Mononuclear cell (primary cell): Measurements from ENCODE around the gene CLDN9. TPM values are rescaled to one million over a fixed set of nuclear protein-coding genes. Genes with fewer than 3 reads are reported as not detected.
A peak's percentile ranks its signal among the peaks of the same experiment; 100 is the strongest.

Experiments
- H3K27me3 ChIP-seq: 2 replicates; pipeline ENCODE4 v1.6.0; 2011; ENCODE audit warnings: low read length, control low read depth; ENCODE audit not compliant: insufficient read depth
- H3K4me1 ChIP-seq: 2 replicates; pipeline ENCODE4 v1.5.1; 2011; ENCODE audit warnings: mild to moderate bottlenecking, low read length, control low read depth; ENCODE audit not compliant: insufficient read depth
- H3K4me3 ChIP-seq: 2 replicates; pipeline ENCODE4 v1.5.1; 2011; ENCODE audit warnings: mild to moderate bottlenecking, low read length, moderate library complexity
- H3K9me3 ChIP-seq: 2 replicates; pipeline ENCODE4 v1.5.1; 2011; ENCODE audit warnings: low read depth, mild to moderate bottlenecking, control low read depth, low read length
- total RNA-seq: library from RNA; depleted of rRNA; stranded (reverse); fragments of >200 nt; gene quantifications from one replicate; pipeline ENCODE4 v1.2.3, GENCODE V29; 2012

CLDN9 gene
- total RNA-seq, 1 donor, result not detected

- Histone ChIP-seq H3K4me3 (no peak overlapping the region), H3K27me3 (peaks cover 16% of the 10 kb centered on the region), H3K4me1 (peaks cover 38% of the 10 kb centered on the region), H3K9me3 (no peaks in the 10 kb centered on the region)
These were observed 41.4 kb upstream of the CLDN9 start for GRCh38 chr16:2971134-2971984.

- Histone ChIP-seq H3K9me3 (no peaks in the 10 kb centered on the region), H3K27me3 (peaks cover 13% of the 10 kb centered on the region), H3K4me1 (peaks cover 31% of the 10 kb centered on the region), H3K4me3 (no peak overlapping the region)
These were observed 40.5 kb upstream of the CLDN9 start for GRCh38 chr16:2971985-2972784.

DNA sequence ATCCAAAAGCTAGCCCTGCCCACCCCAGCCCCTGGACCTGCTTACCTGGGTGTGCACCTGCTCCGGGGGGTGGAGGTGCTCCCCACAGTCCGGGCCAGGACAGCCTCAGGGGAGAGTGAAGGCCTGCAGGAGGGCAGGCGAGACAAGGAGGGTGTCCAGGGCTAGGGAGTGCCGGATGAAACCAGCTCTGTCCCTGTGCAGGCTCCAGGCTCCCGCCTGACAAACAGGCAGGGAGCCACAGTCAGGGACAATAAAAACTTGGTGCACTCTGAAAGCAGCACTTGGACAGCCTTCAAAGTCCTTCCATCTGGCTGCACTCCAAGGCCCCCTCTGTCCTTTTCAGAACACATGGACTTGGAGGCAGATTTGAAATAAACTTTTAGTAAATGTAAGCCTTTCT lies 39.6 kb upstream of the CLDN9 start:
- H3K4me3 ChIP-seq, result no peak overlapping the region
- no peaks in the 10 kb centered on the region for H3K9me3 ChIP-seq
- peaks cover 22% of the 10 kb centered on the region for H3K4me1 ChIP-seq
- peaks cover 5% of the 10 kb centered on the region for H3K27me3 ChIP-seq

- Histone ChIP-seq H3K4me3 (no peak overlapping the region), H3K9me3 (no peaks in the 10 kb centered on the region), H3K4me1 (peaks cover 16% of the 10 kb centered on the region), H3K27me3 (no peaks in the 10 kb centered on the region)
These were observed 39.0 kb upstream of the CLDN9 start for GRCh38 chr16:2973605-2974318.

- Histone ChIP-seq H3K4me3 (no peak overlapping the region), H3K4me1 (peaks cover 17% of the 10 kb centered on the region), H3K27me3 (no peaks in the 10 kb centered on the region), H3K9me3 (no peaks in the 10 kb centered on the region)
These were observed 38.2 kb upstream of the CLDN9 start for GRCh38 chr16:2974319-2975056.

DNA sequence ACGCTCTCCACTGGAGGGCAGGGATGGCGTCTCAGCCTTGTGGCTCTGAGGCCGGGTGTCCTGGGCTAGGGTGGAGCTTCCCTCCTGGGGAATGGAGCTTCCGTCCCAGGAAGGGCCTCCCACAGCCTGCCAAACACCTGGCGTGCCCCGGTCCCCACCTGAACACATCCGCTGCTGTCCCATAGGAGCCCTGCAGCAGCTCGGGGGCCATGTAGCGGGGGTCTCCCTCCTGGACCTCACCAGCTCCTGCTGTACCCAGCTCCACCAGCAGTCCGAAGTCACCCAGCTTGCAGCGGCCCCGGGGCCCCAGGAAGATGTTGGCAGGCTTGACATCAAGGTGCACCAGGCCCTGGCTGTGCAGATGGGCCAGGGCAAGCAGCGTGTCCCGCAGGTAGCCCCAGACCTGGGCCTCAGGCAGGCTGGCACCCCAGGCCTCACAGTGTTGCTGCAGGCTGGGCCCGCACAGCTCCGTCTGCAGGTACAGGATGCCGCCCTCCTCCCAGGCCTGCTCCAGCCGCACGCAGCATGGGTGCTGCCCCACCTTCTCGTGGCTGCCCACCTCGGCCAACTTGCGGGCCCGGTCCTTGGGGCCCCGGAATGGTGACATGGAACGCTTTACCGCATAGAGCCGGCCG lies 37.4 kb upstream of the CLDN9 start:
- peaks cover 17% of the 10 kb centered on the region for H3K4me1 ChIP-seq
- no peak overlapping the region for H3K4me3 ChIP-seq
- H3K27me3 ChIP-seq, result no peaks in the 10 kb centered on the region
- H3K9me3 ChIP-seq, result no peaks in the 10 kb centered on the region

- H3K4me1 ChIP-seq, result peaks cover 16% of the 10 kb centered on the region
- no peaks in the 10 kb centered on the region for H3K9me3 ChIP-seq
- H3K4me3 ChIP-seq, result no peak overlapping the region
- no peaks in the 10 kb centered on the region for H3K27me3 ChIP-seq
These were observed 36.5 kb upstream of the CLDN9 start for GRCh38 chr16:2976201-2976600.

- Histone ChIP-seq H3K9me3 (no peaks in the 10 kb centered on the region), H3K27me3 (no peaks in the 10 kb centered on the region), H3K4me3 (no peak overlapping the region)
These were observed 36.0 kb upstream of the CLDN9 start for GRCh38 chr16:2976673-2977072.

GRCh38 chr16:2977440-2977839 lies 35.3 kb upstream of the CLDN9 start:
- H3K4me1 ChIP-seq, result peaks cover 18% of the 10 kb centered on the region
- H3K9me3 ChIP-seq, result no peaks in the 10 kb centered on the region
- H3K4me3 ChIP-seq, result no peak overlapping the region
- H3K27me3 ChIP-seq, result no peaks in the 10 kb centered on the region

More at GRCh38 chr16:2976673-2977072, 36.0 kb upstream of the CLDN9 start:
- H3K4me1 ChIP-seq, result peaks cover 18% of the 10 kb centered on the region

DNA sequence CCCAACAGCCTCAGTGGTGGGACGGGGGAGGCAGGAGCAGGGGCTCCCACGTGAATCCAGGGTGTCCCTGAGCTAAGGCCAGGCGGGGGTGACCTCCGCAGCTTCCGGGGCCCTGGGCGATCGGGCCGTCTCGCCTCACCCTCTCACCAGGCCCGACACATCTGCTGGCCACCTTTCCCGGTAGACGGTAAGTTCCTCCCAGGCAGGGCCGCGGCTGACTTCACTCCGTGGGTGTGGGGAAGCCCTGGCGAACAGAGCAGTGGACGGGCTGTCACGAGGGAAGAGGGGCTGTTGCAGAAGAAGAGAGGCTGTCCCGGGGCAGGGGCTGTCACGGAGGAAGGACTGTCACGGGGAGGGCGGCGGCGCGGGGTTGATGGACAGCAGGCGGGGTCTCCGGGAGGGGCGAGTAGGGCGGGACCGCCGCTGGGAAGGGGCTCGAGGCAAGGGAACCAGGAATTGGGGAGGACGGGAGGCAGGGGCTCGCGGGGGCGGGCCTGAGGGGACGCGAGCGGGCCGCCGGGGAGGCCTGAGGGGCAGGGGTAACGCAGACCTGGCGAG lies 33.0 kb upstream of the CLDN9 start:
- Histone ChIP-seq H3K9me3 (no peaks in the 10 kb centered on the region), H3K4me1 (peaks cover 31% of the 10 kb centered on the region), H3K27me3 (no peaks in the 10 kb centered on the region), H3K4me3 (peak overlapping the region; percentile 78)

GRCh38 chr16:2980227-2981176 lies 32.2 kb upstream of the CLDN9 start, which contains the start of gene PKMYT1:
Gene PKMYT1 (minus strand): TSS chr16:2980446. CDS start chr16:2979657, 789 bp downstream.
- Histone ChIP-seq H3K4me3 (peak within 1 kb of the TSS; percentile 78), H3K9me3 (no peaks in the 10 kb centered on the region), H3K4me1 (peaks cover 31% of the 10 kb centered on the region), H3K27me3 (no peaks in the 10 kb centered on the region)

DNA sequence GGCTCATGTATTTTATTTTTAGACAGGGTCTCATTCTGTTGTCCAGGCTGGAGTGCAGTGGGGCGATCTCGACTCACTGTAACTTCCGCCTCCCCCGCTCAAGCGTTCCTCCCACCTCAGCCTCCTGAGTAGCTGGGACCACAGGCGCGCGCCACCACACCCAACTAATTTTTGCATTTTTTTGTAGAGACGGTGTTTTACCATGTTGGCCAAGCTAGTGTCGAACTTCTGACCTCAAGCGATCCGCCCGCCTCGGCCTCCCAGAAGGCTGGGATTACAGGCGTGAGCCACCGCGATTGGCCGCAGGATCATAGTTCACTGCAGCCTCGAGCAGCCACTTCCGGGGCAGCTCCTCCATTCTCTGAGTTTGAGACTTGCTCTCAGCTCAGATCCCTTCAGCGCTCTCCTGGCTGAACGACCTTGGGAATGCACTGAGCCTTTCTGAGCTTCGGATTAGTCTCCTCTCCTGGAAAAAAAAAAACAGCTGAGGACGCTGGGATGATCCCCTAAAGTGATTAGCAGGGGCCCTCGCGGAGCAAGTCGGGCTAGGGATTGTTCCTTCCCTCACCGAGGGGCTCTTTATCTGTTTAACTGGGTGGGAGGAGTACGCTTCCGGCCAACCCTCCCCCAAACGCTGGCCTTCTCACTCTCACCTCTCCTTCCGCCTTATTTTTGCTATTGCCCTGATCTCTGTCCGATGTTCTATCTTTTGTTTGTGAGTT lies 31.4 kb upstream of the CLDN9 start:
- Histone ChIP-seq H3K27me3 (no peaks in the 10 kb centered on the region), H3K9me3 (no peaks in the 10 kb centered on the region), H3K4me3 (no peak overlapping the region), H3K4me1 (peaks cover 31% of the 10 kb centered on the region)
